Right lobe of liver (tissue), 6 donors: Measurements from ENCODE around the gene SPI1. TPM values are rescaled to one million over a fixed set of nuclear protein-coding genes. Genes with fewer than 3 reads are reported as not detected.

Source experiments
- ATAC-seq, 4 donors: fragments of 200-7000 bp; cut with Tn5 transposase; one replicate each; pipeline ENCODE4 v1.9.1; 2020; ENCODE audit warnings: mild to moderate bottlenecking in 4 of 4, moderate library complexity in 4 of 4
- DNase-seq, 3 donors: peaks; one replicate each; pipeline ENCODE4 v3.0.0-alpha.2; 2020
- H3K27ac ChIP-seq, 3 donors: fragments of 200-600 bp; one replicate each; pipeline ENCODE4 v1.8.0; 2022
- H3K27me3 ChIP-seq, 2 donors: fragments of 200-600 bp; one replicate each; pipeline ENCODE4 v1.8.0; 2022
- H3K36me3 ChIP-seq, 4 donors: fragments of 200-600 bp; sonication (generic) in 1 of 4; one replicate each; pipeline versions ENCODE4 v1.5.1 to v1.8.0; 2017 to 2022; ENCODE audit warnings: control low read depth in 1 of 4
- H3K4me1 ChIP-seq, 4 donors: fragments of 200-600 bp; sonication (generic) in 1 of 4; one replicate each; pipeline versions ENCODE4 v1.5.1 to v1.8.0; 2017 to 2022; ENCODE audit warnings: control low read depth in 1 of 4
- H3K4me3 ChIP-seq, 3 donors: fragments of 200-600 bp; one replicate each; pipeline ENCODE4 v1.8.0; 2022
- H3K9me3 ChIP-seq, 4 donors: fragments of 200-600 bp; sonication (generic) in 1 of 4; one replicate each; pipeline versions ENCODE4 v1.5.1 to v1.8.0; 2017 to 2022; ENCODE audit warnings: control low read depth in 1 of 4
- CTCF ChIP-seq, 4 donors: fragments of 200-600 bp in 3 of 4; fragments of 450-650 bp in 1 of 4; IDR thresholded peaks; one replicate each; pipeline versions ENCODE4 v1.5.1 to v1.8.0; 2016 to 2022; ENCODE audit warnings: antibody characterized with exemption in 4 of 4, mild to moderate bottlenecking in 2 of 4
- POLR2A ChIP-seq: fragments of 450-650 bp; IDR thresholded peaks from one replicate; pipeline ENCODE4 v1.6.1; 2017; ENCODE audit warnings: antibody characterized with exemption, mild to moderate bottlenecking
- WGBS: methylation state at CpG from one replicate; pipeline ENCODE4 v1.1.6; 2018; ENCODE audit warnings: low coverage, low lambda C conversion rate; ENCODE audit not compliant: insufficient coverage; ENCODE audit errors: missing lambda C conversion rate; 5-methylcytosine and 5-hydroxymethylcytosine counted together
- intact Hi-C, 2 donors: fragments of 100-400 bp; cut with DNase I; formaldehyde crosslinking; loops; one replicate each; pipeline versions ENCODE4 v1.11.2 to v1.14.1; 2022
- total RNA-seq, 6 experiments: library from RNA; depleted of rRNA in 2 of 6; stranded (reverse); fragments of >200 nt in 2 of 6; fragmentation: NEBNext Ultra II Directional in 3 of 6; extraction: Animal tissue kit (Norgen Biotek cat#: 25700) in 3 of 6; gene quantifications; one replicate each; pipeline versions ENCODE4 v1.1.0 to v1.2.4, GENCODE V29; 2016 to 2023
- donor health status: DM: no; HTN: yes; CAD: no.
- donor health status: DM: no; HTN: no; CAD: no.
- donor health status: DM: no; HTN: no; CAD: no.
- donor health status: DM: no; HTN: yes; CAD: no.
- donor health status: DM: no; HTN: yes; CAD: no.

Gene SPI1
- total RNA-seq, 6 experiments from 2014 or later, result 7.5 to 29.1 (median 10.1) TPM

DNA sequence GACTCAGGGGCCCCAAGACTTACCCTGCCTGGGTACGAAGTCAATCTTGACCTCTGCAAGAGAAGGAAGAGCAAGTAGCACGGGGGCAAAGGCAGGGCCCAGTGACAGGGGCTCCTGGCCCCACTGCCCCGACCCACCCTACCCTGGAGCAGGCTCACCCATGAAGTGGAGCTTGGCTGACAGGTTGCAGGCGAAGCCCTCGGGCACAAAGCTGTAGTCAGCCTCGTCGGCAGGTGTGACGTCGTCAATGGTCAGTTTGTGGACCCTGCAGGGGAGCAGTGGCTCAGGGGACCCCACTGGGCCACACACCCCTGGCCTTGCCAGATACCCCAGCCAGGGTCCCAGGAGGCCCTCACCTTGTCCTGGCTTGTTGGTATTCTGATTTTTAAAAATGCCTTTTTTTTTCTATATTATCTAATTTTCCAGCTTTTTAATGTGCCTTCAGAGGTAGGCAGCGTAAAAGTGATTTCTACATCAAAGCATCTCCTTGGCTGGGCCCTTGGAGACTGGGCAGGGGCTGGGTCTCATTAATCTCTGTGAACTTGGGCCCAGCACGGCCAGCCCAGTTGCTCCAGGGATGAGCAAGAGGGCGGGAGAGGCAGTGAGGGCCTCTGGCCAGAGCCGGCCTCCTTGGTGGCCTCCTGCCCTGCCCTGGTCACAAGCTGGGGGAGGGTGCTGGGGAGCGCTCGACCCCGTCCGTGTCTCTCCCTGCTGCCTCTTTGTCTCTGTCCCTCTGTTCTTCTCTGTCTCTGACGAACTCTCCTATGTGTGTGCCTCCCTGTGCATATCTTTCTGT, 37.2 kb downstream of the SPI1 start:
- no peaks in the 10 kb centered on the region for H3K4me1 ChIP-seq
- DNase-seq (no peak), ATAC-seq (peak in 1 of 4 donors; percentile 18)
- TF ChIP-seq POLR2A (no peak), CTCF (IDR thresholded peaks at IDR 0.05) (no peak)
- intact Hi-C loops, result loop anchor here (10.0 kb wide), 2 partner anchors 66 to 446 kb away; partner anchors contain the start of gene MADD (in 1 of the 2)
- no peak overlapping the region for H3K27ac ChIP-seq
- WGBS, result 46% methylated on average over 7 of the region's 18 CpGs
- no peaks in the 10 kb centered on the region for H3K36me3 ChIP-seq
- no peaks in the 10 kb centered on the region for H3K27me3 ChIP-seq
- no peaks in the 10 kb centered on the region for H3K9me3 ChIP-seq
- H3K4me3 ChIP-seq, result no peak overlapping the region

DNA sequence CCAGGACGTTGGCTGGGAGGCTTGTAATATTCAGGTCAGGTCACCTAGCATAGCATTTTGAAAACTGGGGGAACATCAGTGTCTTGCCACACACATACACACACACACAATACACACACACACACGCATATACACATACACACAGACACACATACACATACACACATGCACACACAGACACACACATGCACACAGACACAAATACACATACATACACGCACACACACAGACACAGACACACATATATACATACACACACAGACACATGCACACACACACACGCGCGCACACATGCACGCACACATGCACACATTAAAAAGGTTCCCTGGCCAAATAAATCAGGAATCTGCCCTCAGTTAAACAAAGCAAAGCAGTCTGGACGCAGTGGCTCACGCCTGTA, 38.3 kb downstream of the SPI1 start:
- intact Hi-C loops, result loop anchor here (10.0 kb wide), 2 partner anchors 65 to 445 kb away; partner anchors contain the start of gene MADD (in 1 of the 2)
- Histone ChIP-seq H3K36me3 (no peaks in the 10 kb centered on the region), H3K4me3 (no peak overlapping the region), H3K4me1 (no peaks in the 10 kb centered on the region), H3K27ac (no peak overlapping the region), H3K27me3 (no peaks in the 10 kb centered on the region), H3K9me3 (no peaks in the 10 kb centered on the region)
- 78% methylated on average over 4 of the region's 9 CpGs for WGBS
- no peak for TF ChIP-seq CTCF (IDR thresholded peaks at IDR 0.05)
- no peak for TF ChIP-seq POLR2A
- DNase-seq (no peak), ATAC-seq (no peak)

GRCh38 chr11:47338396-47339241, 39.7 kb downstream of the SPI1 start:
- Histone ChIP-seq H3K27ac (no peak overlapping the region), H3K9me3 (no peaks in the 10 kb centered on the region), H3K27me3 (no peaks in the 10 kb centered on the region), H3K36me3 (no peaks in the 10 kb centered on the region), H3K4me3 (no peak overlapping the region), H3K4me1 (no peaks in the 10 kb centered on the region)
- intact Hi-C loops, result no loop called here
- 78% methylated on average over 4 of the region's 27 CpGs for WGBS
- ATAC-seq (no peak), DNase-seq (peak in 1 of 3 donors; percentile 39)
- TF ChIP-seq CTCF (IDR thresholded peaks at IDR 0.05), result no peak
- TF ChIP-seq POLR2A, result no peak

GRCh38 chr11:47337229-47337924, 41.0 kb downstream of the SPI1 start:
- DNase-seq (no peak), ATAC-seq (no peak)
- H3K27me3 ChIP-seq, result no peaks in the 10 kb centered on the region
- no peaks in the 10 kb centered on the region for H3K9me3 ChIP-seq
- TF ChIP-seq CTCF (IDR thresholded peaks at IDR 0.05), result no peak
- TF ChIP-seq POLR2A, result no peak
- no peak overlapping the region for H3K4me3 ChIP-seq
- no peak overlapping the region for H3K27ac ChIP-seq
- 69% methylated on average over 8 of the region's 34 CpGs for WGBS
- no peaks in the 10 kb centered on the region for H3K4me1 ChIP-seq
- intact Hi-C loops, result no loop called here
- H3K36me3 ChIP-seq, result no peaks in the 10 kb centered on the region
